Esophagus muscularis mucosa (tissue), 4 donors: ENCODE results near the gene FBXO48.

Source experiments
- CTCF ChIP-seq, 3 experiments: fragments of 200-600 bp in 2 of 3; fragments of 450-650 bp in 1 of 3; sonication (generic) in 2 of 3; IDR thresholded peaks; one replicate each; pipeline ENCODE4 v1.5.1; 2017 to 2019; ENCODE audit warnings: antibody characterized with exemption in 3 of 3, mild to moderate bottlenecking in 2 of 3, moderate library complexity in 1 of 3
- EP300 ChIP-seq: sonication (generic); formaldehyde crosslinking; IDR thresholded peaks from one replicate; pipeline ENCODE4 v1.6.1; 2017; ENCODE audit warnings: antibody characterized with exemption
- POLR2A ChIP-seq: fragments of 450-650 bp; IDR thresholded peaks from one replicate; pipeline ENCODE4 v1.6.1; 2017; ENCODE audit warnings: antibody characterized with exemption, moderate library complexity, mild to moderate bottlenecking, low read depth
- POLR2AphosphoS5 ChIP-seq, 2 donors: sonication (generic); formaldehyde crosslinking; IDR thresholded peaks; one replicate each; pipeline ENCODE4 v1.6.1; 2017; ENCODE audit warnings: antibody characterized with exemption in 2 of 2

GRCh38 chr2:68516051-68516955 is 49.2 kb upstream of the FBXO48 start:
- TF ChIP-seq CTCF (IDR thresholded peaks at IDR 0.05): no peak
- no peak for TF ChIP-seq EP300
- no peak for TF ChIP-seq POLR2A
- TF ChIP-seq POLR2AphosphoS5 (IDR thresholded peaks at IDR 0.05): no peak
